K562 (cell line): Measurements from ENCODE around the gene ART1. TPM values are rescaled to one million over a fixed set of nuclear protein-coding genes. Genes with fewer than 3 reads are reported as not detected.
A peak's percentile ranks its signal among the peaks of the same experiment; 100 is the strongest.

Experiments
- ATF3 ChIP-seq, 2 experiments: fragments of 450-650 bp in 1 of 2; sonication (generic) in 1 of 2; formaldehyde crosslinking in 1 of 2; IDR thresholded peaks in 1 of 2; conservative IDR thresholded peaks in 1 of 2; 2 replicates each; pipeline versions ENCODE4 v1.6.1 to v1.8.1; 2016 to 2023; ENCODE audit warnings: mild to moderate bottlenecking in 2 of 2, moderate library complexity in 2 of 2, inconsistent platforms in 1 of 2, missing genetic modification reagents in 1 of 2
- CEBPG ChIP-seq, 3 experiments: fragments of 200-800 bp in 1 of 3; sonication (Bioruptor generic) in 1 of 3; sonication (generic) in 1 of 3; formaldehyde crosslinking in 1 of 3; IDR thresholded peaks in 2 of 3; conservative IDR thresholded peaks in 1 of 3; 2 replicates each; pipeline versions ENCODE4 v1.6.1 to v1.8.0; 2016 to 2022; ENCODE audit warnings: missing compliant biosample characterization in 2 of 3, missing genetic modification characterization in 2 of 3, mild to moderate bottlenecking in 1 of 3, missing genetic modification reagents in 1 of 3
- CHAMP1 ChIP-seq: fragments of 450-650 bp; IDR thresholded peaks from 2 replicates; pipeline ENCODE4 v1.6.1; 2016; ENCODE audit warnings: mild to moderate bottlenecking
- DNMT1 ChIP-seq: fragments of 450-650 bp; IDR thresholded peaks from 2 replicates; pipeline ENCODE4 v1.6.1; 2016; ENCODE audit warnings: antibody characterized with exemption, mild to moderate bottlenecking
- HDGF ChIP-seq: fragments of 450-650 bp; IDR thresholded peaks from 2 replicates; pipeline ENCODE4 v1.6.1; 2016
- HMBOX1 ChIP-seq: sonication (generic); IDR thresholded peaks from 2 replicates; pipeline ENCODE4 v1.6.1; 2016
- MCM3 ChIP-seq: fragments of 450-650 bp; IDR thresholded peaks from 2 replicates; pipeline ENCODE4 v1.6.1; 2016
- MYC ChIP-seq, 2 experiments: fragments of 250-450 bp in 1 of 2; sonication (Bioruptor Pico) in 1 of 2; IDR thresholded peaks; 2 replicates each; pipeline versions ENCODE4 v1.5.1 to v1.6.1; 2012 to 2021; ENCODE audit warnings: low read depth in 2 of 2, borderline replicate concordance in 1 of 2, improper control_type of control experiment in 1 of 2, low read length in 1 of 2, mild to moderate bottlenecking in 1 of 2, moderate library complexity in 1 of 2
- PURB ChIP-seq: sonication (generic); formaldehyde crosslinking; IDR thresholded peaks from 2 replicates; pipeline ENCODE4 v1.9.0; 2021; ENCODE audit warnings: low read depth, mild to moderate bottlenecking, missing genetic modification reagents
- RERE ChIP-seq: sonication (generic); formaldehyde crosslinking; IDR thresholded peaks from 2 replicates; pipeline ENCODE4 v1.8.0; 2023; ENCODE audit warnings: missing genetic modification reagents, mild to moderate bottlenecking, borderline replicate concordance
- TAL1 ChIP-seq: fragments of 450-650 bp; IDR thresholded peaks from 2 replicates; pipeline ENCODE4 v1.6.1; 2016; ENCODE audit warnings: mild to moderate bottlenecking
- TSC22D4 ChIP-seq: fragments of 450-650 bp; IDR thresholded peaks from 2 replicates; pipeline ENCODE4 v1.6.1; 2016; ENCODE audit warnings: missing genetic modification characterization, missing biosample characterization, control low read depth
- polyA plus RNA-seq, 8 experiments: library from polyadenylated mRNA; depleted of rRNA in 4 of 8; stranded (reverse) in 5 of 8; unstranded in 3 of 8; fragments of >200 nt; fragmentation: Nextera tagmentation in 2 of 8; fragmentation: Illumina TruSeq in 1 of 8; extraction: Ambion mirVana in 2 of 8; extraction: Trizol in 1 of 8; gene quantifications; 2 replicates each; pipeline versions ENCODE4 v1.2.1 to v1.2.3, GENCODE V29; 2011 to 2014; ENCODE audit warnings: inconsistent platforms in 1 of 8, missing spikeins in 1 of 8
- total RNA-seq, 7 experiments: library from RNA; depleted of rRNA in 6 of 7; stranded (reverse); fragments of >200 nt in 6 of 7; fragmentation: Illumina TruSeq in 2 of 7; extraction: Trizol in 2 of 7; gene quantifications; 2 replicates each; pipeline versions ENCODE4 v1.2.1 to v1.2.3, GENCODE V29; 2011 to 2021; ENCODE audit warnings: low replicate concordance in 1 of 7

Gene ART1
- total and polyA plus RNA-seq, 9 of the 15 experiments (the other 6 are each of a cell fraction or from before 2014, with no cell fraction given) = not detected

- no peak for TF ChIP-seq TSC22D4 (tag)
- TF ChIP-seq HMBOX1 = no peak
- no peak for TF ChIP-seq ATF3 (IDR thresholded peaks at IDR 0.05)
- no peak for TF ChIP-seq ATF3 (CRISPR knock-in tag; conservative IDR thresholded peaks at IDR 0.05)
- TF ChIP-seq PURB (CRISPR knock-in tag) = no peak
- TF ChIP-seq TAL1 = no peak
- peak; percentile 68; the same call in 1 of the 2 replicates for TF ChIP-seq MYC (IDR thresholded peaks at IDR 0.05; ENCODE audit: low read depth, low read length)
- no peak; the same call in 1 of the 2 replicates for TF ChIP-seq MYC (CRISPR knock-in tag; IDR thresholded peaks at IDR 0.05; ENCODE audit: borderline replicate concordance, low read depth)
- TF ChIP-seq CHAMP1 = no peak
- TF ChIP-seq HDGF = no peak
- TF ChIP-seq DNMT1 = no peak
- 0 out of 2 replicates have a peak, but pooled peaks have one; percentile 5 for TF ChIP-seq CEBPG (CRISPR knock-in tag; IDR thresholded peaks at IDR 0.05)
- TF ChIP-seq CEBPG (tag; conservative IDR thresholded peaks at IDR 0.05 in 1 of 2, IDR thresholded peaks at IDR 0.05 in 1 of 2) = no peak
- no peak for TF ChIP-seq MCM3
- no peak for TF ChIP-seq RERE
Observed at GRCh38 chr11:3642071-3642951, 2.6 kb upstream of the ART1 start (continued).
